ENCODE measurements around the gene CNPY2. TPM values are rescaled to one million over a fixed set of nuclear protein-coding genes. Genes with fewer than 3 reads are reported as not detected.

Gene CNPY2
- polyA plus RNA-seq, 2 of the 4 experiments (the other 2 are of a cell fraction), result 158 to 218 TPM

- ChIA-PET CTCF (interaction anchor here (0.5 to 0.8 kb wide), 2 partner anchors 76 to 226 kb away, joined by 3 to 4 read pairs; no protein-coding TSS in a partner anchor), POLR2A (interaction anchor here (0.5 to 1.4 kb wide), 2 partner anchors 8 to 180 kb away, joined by 3 to 4 read pairs; partner anchors contain the start of gene RBMS2)
- ATAC-seq (no peak), DNase-seq (ENCODE audit: low read depth in 1 of 2, low spot score in 1 of 2) (no peak), FAIRE-seq (no peak)
- Histone ChIP-seq H3K9me3 (no peaks in the 10 kb centered on the region), H3K27ac (no peak overlapping the region), H3K4me1 (0 out of 3 replicates have a peak, but pooled peaks cover 3% of the 10 kb centered on the region), H3K4me2 (no peak overlapping the region), H3K4me3 (no peak overlapping the region)
- WGBS (ENCODE audit: missing lambda C conversion rate), result 26% methylated on average over 1 of the region's 1 CpG
- TF ChIP-seq ESRRA (IDR thresholded peaks at IDR 0.05; ENCODE audit: borderline replicate concordance, low read length) (no peak), CHD2 (IDR thresholded peaks at IDR 0.05; ENCODE audit: low read length, partially characterized antibody) (no peak), HOXB5 (CRISPR knock-in tag; IDR thresholded peaks at IDR 0.05) (no peak), NFE2L2 (conservative IDR thresholded peaks at IDR 0.05; ENCODE audit: low read length) (no peak), CTCF (IDR thresholded peaks at IDR 0.05) (no peak), FOSB (CRISPR knock-in tag; IDR thresholded peaks at IDR 0.05) (no peak), MAFK (IDR thresholded peaks at IDR 0.05; ENCODE audit: partially characterized antibody) (no peak), PHF8 (IDR thresholded peaks at IDR 0.05; ENCODE audit: borderline replicate concordance, low read depth) (no peak), RNF2 (IDR thresholded peaks at IDR 0.05; ENCODE audit: borderline replicate concordance, low read depth) (no peak), FOXS1 (CRISPR knock-in tag; IDR thresholded peaks at IDR 0.05) (no peak), TP53 (CRISPR knock-in tag; IDR thresholded peaks at IDR 0.05) (no peak), JUN (IDR thresholded peaks at IDR 0.05) (no peak), EHMT2 (IDR thresholded peaks at IDR 0.05; ENCODE audit: low read depth) (no peak)
- TF ChIP-seq, protein P1, sequence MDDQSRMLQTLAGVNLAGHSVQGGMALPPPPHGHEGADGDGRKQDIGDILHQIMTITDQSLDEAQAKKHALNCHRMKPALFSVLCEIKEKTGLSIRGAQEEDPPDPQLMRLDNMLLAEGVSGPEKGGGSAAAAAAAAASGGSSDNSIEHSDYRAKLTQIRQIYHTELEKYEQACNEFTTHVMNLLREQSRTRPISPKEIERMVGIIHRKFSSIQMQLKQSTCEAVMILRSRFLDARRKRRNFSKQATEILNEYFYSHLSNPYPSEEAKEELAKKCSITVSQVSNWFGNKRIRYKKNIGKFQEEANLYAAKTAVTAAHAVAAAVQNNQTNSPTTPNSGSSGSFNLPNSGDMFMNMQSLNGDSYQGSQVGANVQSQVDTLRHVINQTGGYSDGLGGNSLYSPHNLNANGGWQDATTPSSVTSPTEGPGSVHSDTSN (IDR thresholded peaks at IDR 0.05), result no peak
Measured at GRCh38 chr12:56341616-56342015, 25.8 kb upstream of the CNPY2 start.

DNA sequence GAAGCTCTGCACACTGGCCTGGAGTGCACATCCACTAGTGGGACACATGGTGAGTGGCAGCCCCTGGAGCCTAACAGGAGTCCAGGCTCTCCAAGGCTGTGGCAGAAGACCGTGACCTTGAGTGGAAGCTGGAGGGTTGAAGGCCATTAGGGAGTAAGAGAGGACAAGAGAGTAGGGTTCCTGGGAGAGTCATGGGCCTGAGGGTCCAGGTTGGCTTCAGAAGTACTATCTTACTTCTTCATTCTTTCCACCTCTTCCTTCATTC, 23.3 kb upstream of the CNPY2 start:
- ATAC-seq, result no peak
- CTCF ChIA-PET, result interaction anchor here (2.0 kb wide), 1 partner anchor 125 kb away, joined by 8 read pairs; no protein-coding TSS in a partner anchor
- TF ChIP-seq GATA3 (IDR thresholded peaks at IDR 0.05; ENCODE audit: borderline replicate concordance) (no peak), FOSB (CRISPR knock-in tag; IDR thresholded peaks at IDR 0.05) (no peak), CTCF (IDR thresholded peaks at IDR 0.05) (no peak), ZFP36 (IDR thresholded peaks at IDR 0.05; ENCODE audit: borderline replicate concordance, partially characterized antibody) (no peak), ZSCAN20 (CRISPR knock-in tag; IDR thresholded peaks at IDR 0.05) (no peak)
- TF ChIP-seq, protein P1 (IDR thresholded peaks at IDR 0.05), result no peak
- TF ChIP-seq, protein P2, sequence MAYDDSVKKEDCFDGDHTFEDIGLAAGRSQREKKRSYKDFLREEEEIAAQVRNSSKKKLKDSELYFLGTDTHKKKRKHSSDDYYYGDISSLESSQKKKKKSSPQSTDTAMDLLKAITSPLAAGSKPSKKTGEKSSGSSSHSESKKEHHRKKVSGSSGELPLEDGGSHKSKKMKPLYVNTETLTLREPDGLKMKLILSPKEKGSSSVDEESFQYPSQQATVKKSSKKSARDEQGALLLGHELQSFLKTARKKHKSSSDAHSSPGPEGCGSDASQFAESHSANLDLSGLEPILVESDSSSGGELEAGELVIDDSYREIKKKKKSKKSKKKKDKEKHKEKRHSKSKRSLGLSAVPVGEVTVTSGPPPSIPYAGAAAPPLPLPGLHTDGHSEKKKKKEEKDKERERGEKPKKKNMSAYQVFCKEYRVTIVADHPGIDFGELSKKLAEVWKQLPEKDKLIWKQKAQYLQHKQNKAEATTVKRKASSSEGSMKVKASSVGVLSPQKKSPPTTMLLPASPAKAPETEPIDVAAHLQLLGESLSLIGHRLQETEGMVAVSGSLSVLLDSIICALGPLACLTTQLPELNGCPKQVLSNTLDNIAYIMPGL (CRISPR knock-in tag; IDR thresholded peaks at IDR 0.05; ENCODE audit: borderline replicate concordance), result no peak
- Histone ChIP-seq H3K27ac (no peak overlapping the region), H3K9me3 (no peaks in the 10 kb centered on the region), H3K4me1 (0 out of 3 replicates have a peak, but pooled peaks cover 7% of the 10 kb centered on the region), H3K4me2 (no peak overlapping the region), H3K4me3 (no peak overlapping the region)
- DNase-seq (ENCODE audit: low read depth in 1 of 2, low spot score in 1 of 2), result no peak
- WGBS (ENCODE audit: missing lambda C conversion rate), result 82% methylated on average over 1 of the region's 1 CpG
- no peak for FAIRE-seq
- POLR2A ChIA-PET, result no interaction called here

All from A549 (cell line).